PC-9 (cell line): ENCODE results near the gene ECE2.

ENCODE experiments used
- EZH2 ChIP-seq: fragments of 200-600 bp; sonication (generic); IDR thresholded peaks from 2 replicates; pipeline ENCODE4 v1.8.0; 2017; ENCODE audit warnings: antibody characterized with exemption, low read depth
- TF ChIP-seq, protein P1 (sequence below): fragments of 200-600 bp; sonication (generic); conservative IDR thresholded peaks from 2 replicates; pipeline ENCODE4 v1.6.1; 2017; ENCODE audit warnings: mixed run types, antibody characterized with exemption, mild to moderate bottlenecking, moderate library complexity

DNA sequence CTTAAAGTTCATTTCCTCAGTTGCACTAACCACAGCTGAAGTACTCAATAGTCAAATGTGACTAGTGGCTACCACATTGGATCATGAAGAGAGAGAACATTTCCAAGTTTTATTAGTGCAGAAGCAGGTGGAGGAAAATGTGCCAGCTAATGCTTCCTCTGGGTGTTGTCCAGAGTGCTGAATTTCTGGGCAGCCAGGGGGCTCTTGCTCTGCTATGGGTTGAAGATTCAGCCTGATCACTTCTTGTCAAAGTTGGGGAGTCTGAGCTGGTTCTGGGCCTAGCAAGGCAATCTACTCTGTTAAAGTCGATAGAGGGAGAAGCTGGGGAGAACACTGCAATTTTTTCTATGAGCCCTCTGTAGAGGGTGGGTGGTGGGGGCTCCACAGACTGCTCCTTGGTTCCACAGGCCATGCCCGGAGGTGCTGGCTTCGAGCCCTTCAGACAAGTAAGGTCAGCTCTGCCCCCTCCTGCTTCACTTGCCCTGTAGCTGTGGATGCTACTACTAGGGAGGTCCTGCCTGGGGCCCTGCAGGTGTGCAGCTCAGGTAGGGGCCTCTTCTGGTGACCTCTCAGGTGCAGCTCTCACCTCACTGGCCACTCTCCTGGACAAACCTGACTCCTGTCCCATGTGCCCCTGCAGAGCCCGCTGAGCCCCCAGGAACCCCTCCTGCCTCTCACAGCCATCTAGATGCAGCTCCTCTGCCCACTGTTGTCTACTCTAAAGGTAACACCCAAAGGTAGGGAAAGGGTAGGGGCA is 35.3 kb upstream of the ECE2 start:
- TF ChIP-seq, protein P1, sequence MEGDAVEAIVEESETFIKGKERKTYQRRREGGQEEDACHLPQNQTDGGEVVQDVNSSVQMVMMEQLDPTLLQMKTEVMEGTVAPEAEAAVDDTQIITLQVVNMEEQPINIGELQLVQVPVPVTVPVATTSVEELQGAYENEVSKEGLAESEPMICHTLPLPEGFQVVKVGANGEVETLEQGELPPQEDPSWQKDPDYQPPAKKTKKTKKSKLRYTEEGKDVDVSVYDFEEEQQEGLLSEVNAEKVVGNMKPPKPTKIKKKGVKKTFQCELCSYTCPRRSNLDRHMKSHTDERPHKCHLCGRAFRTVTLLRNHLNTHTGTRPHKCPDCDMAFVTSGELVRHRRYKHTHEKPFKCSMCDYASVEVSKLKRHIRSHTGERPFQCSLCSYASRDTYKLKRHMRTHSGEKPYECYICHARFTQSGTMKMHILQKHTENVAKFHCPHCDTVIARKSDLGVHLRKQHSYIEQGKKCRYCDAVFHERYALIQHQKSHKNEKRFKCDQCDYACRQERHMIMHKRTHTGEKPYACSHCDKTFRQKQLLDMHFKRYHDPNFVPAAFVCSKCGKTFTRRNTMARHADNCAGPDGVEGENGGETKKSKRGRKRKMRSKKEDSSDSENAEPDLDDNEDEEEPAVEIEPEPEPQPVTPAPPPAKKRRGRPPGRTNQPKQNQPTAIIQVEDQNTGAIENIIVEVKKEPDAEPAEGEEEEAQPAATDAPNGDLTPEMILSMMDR = no peak
- no peak for TF ChIP-seq EZH2
